Stimulated activated CD8-positive, alpha-beta memory T cell treated with anti-CD3 and anti-CD28 coated beads, Interleukin-12 subunit alpha, Interleukin-12 subunit beta, amount 100 ng/mL, for 24 hours (primary cell): ENCODE data around the gene TTC39C.
"Not testable (repeated sequence)": the region's sequence is repeated elsewhere in the genome, so short reads cannot be mapped to it uniquely, and the experiment has no call there.

Experiments used
- DNase-seq: peaks from one replicate; pipeline ENCODE4 v3.0.0-alpha.2; 2020; ENCODE audit errors: extremely low read depth

TTC39C gene

GRCh38 chr18:24053211-24053610 is 38.7 kb downstream of the TTC39C start:
- DNase-seq, result no peak

GRCh38 chr18:24054130-24054529 is 39.6 kb downstream of the TTC39C start:
- DNase-seq, result no peak

- DNase-seq, result no peak
Observed at GRCh38 chr18:24055009-24055804, 40.7 kb downstream of the TTC39C start.

- DNase-seq, result no peak
Observed at GRCh38 chr18:24055878-24056277, 41.3 kb downstream of the TTC39C start.

GRCh38 chr18:24056506-24056905 is 42.0 kb downstream of the TTC39C start:
- no peak for DNase-seq

- no peak for DNase-seq
Observed at GRCh38 chr18:24057804-24058203, 43.2 kb downstream of the TTC39C start.

- not testable (repeated sequence) for DNase-seq
Observed at GRCh38 chr18:24059385-24059784, 44.8 kb downstream of the TTC39C start.

- DNase-seq, result no peak
Observed at GRCh38 chr18:24060644-24061043, 46.1 kb downstream of the TTC39C start.

GRCh38 chr18:24063121-24063731 is 48.7 kb downstream of the TTC39C start:
- DNase-seq, result no peak

GRCh38 chr18:24064391-24065100 is 50.0 kb downstream of the TTC39C start:
- DNase-seq, result no peak

GRCh38 chr18:24065906-24066305 is 51.4 kb downstream of the TTC39C start:
- no peak for DNase-seq

GRCh38 chr18:24068945-24069693 is 54.6 kb downstream of the TTC39C start:
- DNase-seq, result no peak

- DNase-seq, result no peak
Observed at GRCh38 chr18:24071029-24071428, 56.5 kb downstream of the TTC39C start.

- DNase-seq, result no peak
Observed at GRCh38 chr18:24071779-24072178, 57.2 kb downstream of the TTC39C start.

GRCh38 chr18:24072743-24073142 is 58.2 kb downstream of the TTC39C start:
- DNase-seq, result no peak

- DNase-seq, result no peak
Observed at GRCh38 chr18:24073791-24074190, 59.2 kb downstream of the TTC39C start.

- not testable (repeated sequence) for DNase-seq
Observed at GRCh38 chr18:24074757-24075156, 60.2 kb downstream of the TTC39C start.

- DNase-seq, result peak; percentile 41
Observed at GRCh38 chr18:24075767-24076597, 61.4 kb downstream of the TTC39C start.

GRCh38 chr18:24076950-24077349 is 62.4 kb downstream of the TTC39C start:
- no peak for DNase-seq

GRCh38 chr18:24078391-24078790 is 63.8 kb downstream of the TTC39C start:
- DNase-seq, result no peak

GRCh38 chr18:24080861-24081260 is 66.3 kb downstream of the TTC39C start:
- no peak for DNase-seq
